Measurements from ENCODE around the gene TUSC2. TPM values are rescaled to one million over a fixed set of nuclear protein-coding genes. Genes with fewer than 3 reads are reported as not detected.

Gene TUSC2
- total and polyA plus RNA-seq, 9 of the 15 experiments (the other 6 are each of a cell fraction or from before 2014, with no cell fraction given): 2.8 to 67.5 (median 25.8) TPM

- TF ChIP-seq, protein P1, sequence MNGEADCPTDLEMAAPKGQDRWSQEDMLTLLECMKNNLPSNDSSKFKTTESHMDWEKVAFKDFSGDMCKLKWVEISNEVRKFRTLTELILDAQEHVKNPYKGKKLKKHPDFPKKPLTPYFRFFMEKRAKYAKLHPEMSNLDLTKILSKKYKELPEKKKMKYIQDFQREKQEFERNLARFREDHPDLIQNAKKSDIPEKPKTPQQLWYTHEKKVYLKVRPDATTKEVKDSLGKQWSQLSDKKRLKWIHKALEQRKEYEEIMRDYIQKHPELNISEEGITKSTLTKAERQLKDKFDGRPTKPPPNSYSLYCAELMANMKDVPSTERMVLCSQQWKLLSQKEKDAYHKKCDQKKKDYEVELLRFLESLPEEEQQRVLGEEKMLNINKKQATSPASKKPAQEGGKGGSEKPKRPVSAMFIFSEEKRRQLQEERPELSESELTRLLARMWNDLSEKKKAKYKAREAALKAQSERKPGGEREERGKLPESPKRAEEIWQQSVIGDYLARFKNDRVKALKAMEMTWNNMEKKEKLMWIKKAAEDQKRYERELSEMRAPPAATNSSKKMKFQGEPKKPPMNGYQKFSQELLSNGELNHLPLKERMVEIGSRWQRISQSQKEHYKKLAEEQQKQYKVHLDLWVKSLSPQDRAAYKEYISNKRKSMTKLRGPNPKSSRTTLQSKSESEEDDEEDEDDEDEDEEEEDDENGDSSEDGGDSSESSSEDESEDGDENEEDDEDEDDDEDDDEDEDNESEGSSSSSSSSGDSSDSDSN (IDR thresholded peaks at IDR 0.05; ENCODE audit: borderline replicate concordance in 1 of 2, low read depth in 2 of 2, low read length in 2 of 2): no peak
- peak; percentile 60 for TF ChIP-seq NFE2 (IDR thresholded peaks at IDR 0.05; ENCODE audit: low read depth)
- TF ChIP-seq PPARD (CRISPR knock-in tag; IDR thresholded peaks at IDR 0.05): no peak
- TF ChIP-seq GTF2A2 (tag; IDR thresholded peaks at IDR 0.05): no peak
- TF ChIP-seq SMC3 (conservative IDR thresholded peaks at IDR 0.05; ENCODE audit: insufficient read depth, low read depth, low read length): 0 out of 2 replicates have a peak, but pooled peaks have one; percentile 11
Measured at GRCh38 chr3:50342813-50343633, 15.0 kb upstream of the TUSC2 start (continued).

- no peaks in the 10 kb centered on the region for H4K20me1 ChIP-seq (replicated peaks; ENCODE audit: control insufficient read depth, insufficient read depth, low read length)
- H3K27me3 ChIP-seq (ENCODE audit: control insufficient read depth in 2 of 2, insufficient read depth in 2 of 2, low read length in 2 of 2): no peaks in the 10 kb centered on the region
- no peaks in the 10 kb centered on the region for H3K36me3 ChIP-seq (ENCODE audit: control insufficient read depth, insufficient read depth, low read length)
- H3K27ac ChIP-seq (ENCODE audit: extremely low read depth, low read depth, low read length): no peak overlapping the region
- in situ Hi-C loops (cut with MboI) (no loop called here), intact Hi-C loops (cut with micrococcal nuclease) (no loop called here)
- no peak overlapping the region for H3K4me2 ChIP-seq (ENCODE audit: insufficient read depth, low read length)
- peaks cover 24 to 54% of the 10 kb centered on the region in 2 experiments; a peak in 4 of 5 replicates for H3K4me1 ChIP-seq (replicated peaks in 1 of 2; ENCODE audit: control insufficient read depth in 2 of 2, insufficient read depth in 2 of 2, low read length in 2 of 2)
- H3K9me3 ChIP-seq (replicated peaks; ENCODE audit: control insufficient read depth, insufficient read depth, low read depth, low read length): no peaks in the 10 kb centered on the region
- ATAC-seq (no peak), DNase-seq (ENCODE audit: extremely low read depth in 1 of 4, low spot score in 3 of 4) (no peak), FAIRE-seq (no peak)
- H3K4me3 ChIP-seq: no peak overlapping the region
- POLR2A ChIA-PET: interaction anchor here (1.5 to 1.7 kb wide), 2 partner anchors 14 kb away, joined by 4 to 5 read pairs; partner anchors contain the start of gene TUSC2
- WGBS (ENCODE audit: insufficient coverage, low coverage, missing lambda C conversion rate): 78% methylated on average over 3 of the region's 13 CpGs
- H3K79me2 ChIP-seq (ENCODE audit: control insufficient read depth, insufficient read depth, low read length): peaks cover 36% of the 10 kb centered on the region
- no TSS peak for BruUV-seq (replicated peaks)
- peak overlapping the region in 1 of 2 experiments; percentile 79; a peak in 2 of 4 replicates for H3K9ac ChIP-seq (ENCODE audit: insufficient read depth in 1 of 2, low read depth in 2 of 2, low read length in 2 of 2)
- peaks cover 3% of the 10 kb centered on the region for H3K9me1 ChIP-seq (ENCODE audit: control insufficient read depth, insufficient read depth, low read length)
- CTCF ChIA-PET (ENCODE audit: low intra/inter-chr PET ratio): no interaction called here
- no peak overlapping the region for H2AFZ ChIP-seq (ENCODE audit: low read depth, low read length)
- TF ChIP-seq POLR2H (tag; IDR thresholded peaks at IDR 0.05; ENCODE audit: low read depth) (no peak), ETV6 (IDR thresholded peaks at IDR 0.05; ENCODE audit: borderline replicate concordance in 1 of 2, low read depth in 2 of 2, low read length in 1 of 2) (no peak), ETV6 (CRISPR knock-in tag; IDR thresholded peaks at IDR 0.05; ENCODE audit: borderline replicate concordance) (no peak), ZNF274 (IDR thresholded peaks at IDR 0.05; ENCODE audit: borderline replicate concordance, low read depth, low read length) (no peak), HINFP (tag; conservative IDR thresholded peaks at IDR 0.05; ENCODE audit: low read depth) (no peak), ZNF717 (CRISPR knock-in tag; IDR thresholded peaks at IDR 0.05) (no peak)
- TF ChIP-seq, protein P2, sequence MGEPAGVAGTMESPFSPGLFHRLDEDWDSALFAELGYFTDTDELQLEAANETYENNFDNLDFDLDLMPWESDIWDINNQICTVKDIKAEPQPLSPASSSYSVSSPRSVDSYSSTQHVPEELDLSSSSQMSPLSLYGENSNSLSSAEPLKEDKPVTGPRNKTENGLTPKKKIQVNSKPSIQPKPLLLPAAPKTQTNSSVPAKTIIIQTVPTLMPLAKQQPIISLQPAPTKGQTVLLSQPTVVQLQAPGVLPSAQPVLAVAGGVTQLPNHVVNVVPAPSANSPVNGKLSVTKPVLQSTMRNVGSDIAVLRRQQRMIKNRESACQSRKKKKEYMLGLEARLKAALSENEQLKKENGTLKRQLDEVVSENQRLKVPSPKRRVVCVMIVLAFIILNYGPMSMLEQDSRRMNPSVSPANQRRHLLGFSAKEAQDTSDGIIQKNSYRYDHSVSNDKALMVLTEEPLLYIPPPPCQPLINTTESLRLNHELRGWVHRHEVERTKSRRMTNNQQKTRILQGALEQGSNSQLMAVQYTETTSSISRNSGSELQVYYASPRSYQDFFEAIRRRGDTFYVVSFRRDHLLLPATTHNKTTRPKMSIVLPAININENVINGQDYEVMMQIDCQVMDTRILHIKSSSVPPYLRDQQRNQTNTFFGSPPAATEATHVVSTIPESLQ (CRISPR knock-in tag; IDR thresholded peaks at IDR 0.05): no peak
Measured at GRCh38 chr3:50341996-50342650, 14.1 kb upstream of the TUSC2 start.
